Large intestine (tissue), 3 donors: Measurements from ENCODE around the gene RPL10. TPM values are rescaled to one million over a fixed set of nuclear protein-coding genes. Genes with fewer than 3 reads are reported as not detected.

Source experiments
- DNase-seq, 2 donors: peaks; one replicate each; pipeline versions ENCODE4 v3.0.0 to v3.0.0-alpha.2; 2013
- H3K27ac ChIP-seq: one replicate; pipeline ENCODE4 v1.5.1; 2013; ENCODE audit warnings: low read length
- H3K27me3 ChIP-seq: 2 replicates; pipeline ENCODE4 v1.6.1; 2013; ENCODE audit warnings: low read length; ENCODE audit not compliant: control insufficient read depth, insufficient read depth
- H3K36me3 ChIP-seq: 2 replicates; pipeline ENCODE4 v1.6.1; 2013; ENCODE audit warnings: low read length; ENCODE audit not compliant: control insufficient read depth, insufficient read depth
- H3K4me1 ChIP-seq: one replicate; pipeline ENCODE4 v1.6.1; 2013; ENCODE audit warnings: low read length; ENCODE audit not compliant: control insufficient read depth, insufficient read depth
- H3K4me3 ChIP-seq: one replicate; pipeline ENCODE4 v1.5.1; 2013; ENCODE audit warnings: low read length
- H3K9me3 ChIP-seq: one replicate; pipeline ENCODE4 v1.6.1; 2013; ENCODE audit warnings: mild to moderate bottlenecking, low read depth, low read length, moderate library complexity; ENCODE audit not compliant: control insufficient read depth
- WGBS: methylation state at CpG from one replicate; pipeline ENCODE4 v1.1.5; 2013; ENCODE audit warnings: low lambda C conversion rate; ENCODE audit not compliant: insufficient coverage; 5-methylcytosine and 5-hydroxymethylcytosine counted together
- polyA plus RNA-seq: library from polyadenylated mRNA; unstranded; fragments of 120-200 nt; gene quantifications from one replicate; pipeline ENCODE4 v1.2.1, GENCODE V29; 2013

RPL10 gene
- polyA plus RNA-seq, 1 donor: 5,173 TPM

GRCh38 chrX:154441564-154441963 lies 43.4 kb downstream of the RPL10 start:
- Histone ChIP-seq H3K4me1 (peaks cover 10% of the 10 kb centered on the region), H3K27me3 (no peaks in the 10 kb centered on the region), H3K36me3 (peaks cover 35% of the 10 kb centered on the region), H3K27ac (no peak overlapping the region), H3K9me3 (no peaks in the 10 kb centered on the region), H3K4me3 (no peak overlapping the region)
- WGBS: no CpG with 5 or more reads among the region's 11 CpGs
- no peak for DNase-seq

- peaks cover 40% of the 10 kb centered on the region for H3K36me3 ChIP-seq
- H3K27me3 ChIP-seq: no peaks in the 10 kb centered on the region
- H3K4me3 ChIP-seq: no peak overlapping the region
- WGBS: no CpG with 5 or more reads among the region's 21 CpGs
- H3K27ac ChIP-seq: no peak overlapping the region
- no peak for DNase-seq
- H3K4me1 ChIP-seq: peaks cover 10% of the 10 kb centered on the region
- no peaks in the 10 kb centered on the region for H3K9me3 ChIP-seq
These were observed 44.0 kb downstream of the RPL10 start for GRCh38 chrX:154441984-154442707.

GRCh38 chrX:154443479-154443910 lies 45.3 kb downstream of the RPL10 start:
- WGBS: no CpG with 5 or more reads among the region's 10 CpGs
- Histone ChIP-seq H3K27me3 (no peaks in the 10 kb centered on the region), H3K36me3 (peaks cover 42% of the 10 kb centered on the region), H3K27ac (peak overlapping the region; percentile 70), H3K9me3 (no peaks in the 10 kb centered on the region), H3K4me3 (peak overlapping the region; percentile 40), H3K4me1 (peaks cover 4% of the 10 kb centered on the region)
- DNase-seq: no peak

GRCh38 chrX:154443992-154444754 lies 46.0 kb downstream of the RPL10 start, which contains the start of gene FAM50A:
Gene FAM50A, plus strand, starts transcription at chrX:154444141. Its CDS starts 95 bp downstream, at chrX:154444236.
- DNase-seq: peak; percentile 59 to 79
- H3K27ac ChIP-seq: peak within 1 kb of the TSS; percentile 70
- H3K4me3 ChIP-seq: peak within 1 kb of the TSS; percentile 62
- H3K27me3 ChIP-seq: no peaks in the 10 kb centered on the region
- H3K4me1 ChIP-seq: peaks cover 4% of the 10 kb centered on the region
- no peaks in the 10 kb centered on the region for H3K9me3 ChIP-seq
- no CpG with 5 or more reads among the region's 94 CpGs for WGBS
- peaks cover 42% of the 10 kb centered on the region for H3K36me3 ChIP-seq

DNA sequence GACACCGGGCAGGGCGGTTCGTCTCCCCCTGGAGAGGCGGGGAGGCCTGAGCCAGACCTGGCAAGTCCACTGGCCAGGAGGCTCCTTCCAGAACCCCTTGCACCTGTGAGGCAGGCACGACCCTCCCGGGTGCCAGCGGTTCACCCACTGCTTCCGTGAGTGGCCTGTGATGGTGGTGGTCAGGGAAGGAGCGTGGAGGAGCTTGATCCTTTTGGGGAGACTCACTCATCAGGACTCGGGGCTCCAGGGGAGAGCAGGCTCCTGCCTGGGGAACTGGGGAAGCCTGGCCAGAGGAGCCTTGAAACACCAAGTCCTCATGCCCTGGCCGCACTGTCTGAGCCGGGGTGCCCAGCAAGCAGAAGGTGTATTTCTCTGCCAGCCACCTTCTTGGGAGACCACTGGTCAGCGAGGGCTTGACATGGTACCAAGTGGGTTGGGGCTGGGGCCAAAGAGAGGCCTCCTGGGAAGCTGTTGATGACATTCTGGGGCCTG lies 46.6 kb downstream of the RPL10 start:
- no peaks in the 10 kb centered on the region for H3K9me3 ChIP-seq
- H3K4me3 ChIP-seq: peak overlapping the region; percentile 62
- no CpG with 5 or more reads among the region's 13 CpGs for WGBS
- no peaks in the 10 kb centered on the region for H3K27me3 ChIP-seq
- H3K36me3 ChIP-seq: peaks cover 44% of the 10 kb centered on the region
- no peak for DNase-seq
- peaks cover 4% of the 10 kb centered on the region for H3K4me1 ChIP-seq
- peak overlapping the region; percentile 53 for H3K27ac ChIP-seq

- peaks cover 42% of the 10 kb centered on the region for H3K36me3 ChIP-seq
- no peak for DNase-seq
- no CpG with 5 or more reads among the region's 16 CpGs for WGBS
- H3K9me3 ChIP-seq: no peaks in the 10 kb centered on the region
- no peaks in the 10 kb centered on the region for H3K27me3 ChIP-seq
- H3K4me3 ChIP-seq: no peak overlapping the region
- H3K4me1 ChIP-seq: peaks cover 4% of the 10 kb centered on the region
- no peak overlapping the region for H3K27ac ChIP-seq
These were observed 47.6 kb downstream of the RPL10 start for GRCh38 chrX:154445776-154446175.

GRCh38 chrX:154446430-154446829 lies 48.3 kb downstream of the RPL10 start:
- no CpG with 5 or more reads among the region's 12 CpGs for WGBS
- no peak for DNase-seq
- no peak overlapping the region for H3K27ac ChIP-seq
- H3K4me3 ChIP-seq: no peak overlapping the region
- H3K27me3 ChIP-seq: no peaks in the 10 kb centered on the region
- H3K9me3 ChIP-seq: no peaks in the 10 kb centered on the region
- H3K4me1 ChIP-seq: peaks cover 4% of the 10 kb centered on the region
- peaks cover 41% of the 10 kb centered on the region for H3K36me3 ChIP-seq

DNA sequence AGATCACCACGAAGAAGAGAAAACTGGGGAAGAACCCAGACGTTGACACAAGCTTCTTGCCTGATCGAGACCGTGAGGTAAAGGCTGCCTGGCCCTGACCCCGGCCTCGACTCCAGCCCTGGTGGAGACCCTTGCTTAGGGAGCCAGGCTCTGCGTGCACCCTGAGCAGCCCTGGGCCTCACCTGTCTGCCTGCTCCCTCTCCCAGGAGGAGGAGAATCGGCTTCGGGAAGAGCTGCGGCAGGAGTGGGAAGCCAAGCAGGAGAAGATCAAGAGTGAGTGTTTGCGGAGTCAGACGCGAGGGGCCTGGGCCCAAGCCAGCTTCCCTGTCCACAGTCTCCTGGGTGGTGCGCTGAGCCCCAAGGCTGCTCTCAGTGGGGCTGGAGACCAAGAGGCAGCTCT lies 50.3 kb downstream of the RPL10 start:
- peaks cover 28% of the 10 kb centered on the region for H3K36me3 ChIP-seq

GRCh38 chrX:154449618-154450017 lies 51.4 kb downstream of the RPL10 start:
- H3K4me1 ChIP-seq: no peaks in the 10 kb centered on the region
- WGBS: no CpG with 5 or more reads among the region's 18 CpGs
- no peak overlapping the region for H3K27ac ChIP-seq
- DNase-seq: no peak
- no peak overlapping the region for H3K4me3 ChIP-seq
- H3K9me3 ChIP-seq: no peaks in the 10 kb centered on the region
- no peaks in the 10 kb centered on the region for H3K27me3 ChIP-seq
- peaks cover 28% of the 10 kb centered on the region for H3K36me3 ChIP-seq

More for the DNA sequence above, 50.3 kb downstream of the RPL10 start:
- no CpG with 5 or more reads among the region's 14 CpGs for WGBS
- H3K4me3 ChIP-seq: no peak overlapping the region
- H3K9me3 ChIP-seq: no peaks in the 10 kb centered on the region
- H3K27ac ChIP-seq: no peak overlapping the region
- H3K4me1 ChIP-seq: peaks cover 3% of the 10 kb centered on the region
- no peak for DNase-seq
- H3K27me3 ChIP-seq: no peaks in the 10 kb centered on the region

DNA sequence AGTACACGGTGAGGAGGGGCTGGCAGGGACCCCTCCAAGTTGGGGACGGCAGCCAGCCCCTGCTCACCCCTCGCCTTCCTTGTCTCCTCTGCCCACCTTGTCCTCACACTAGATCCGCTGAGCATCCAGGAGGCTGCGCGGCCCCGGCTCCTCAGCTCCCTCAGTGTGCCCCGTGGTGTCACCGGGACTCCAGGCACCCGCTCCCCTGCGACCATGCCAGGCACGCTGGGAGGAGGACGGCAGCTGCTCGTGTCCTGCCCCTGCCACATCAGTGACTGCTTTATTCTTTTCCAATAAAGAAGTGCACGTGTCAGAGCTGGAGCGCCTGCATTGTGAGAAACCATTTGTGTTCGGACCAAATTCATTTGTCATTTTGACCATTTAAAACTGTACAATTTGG lies 52.1 kb downstream of the RPL10 start:
- Histone ChIP-seq H3K36me3 (peaks cover 28% of the 10 kb centered on the region), H3K4me3 (no peak overlapping the region)
- WGBS: no CpG with 5 or more reads among the region's 17 CpGs

More for the DNA sequence above, 52.1 kb downstream of the RPL10 start:
- Histone ChIP-seq H3K27ac (no peak overlapping the region), H3K4me1 (no peaks in the 10 kb centered on the region), H3K27me3 (no peaks in the 10 kb centered on the region), H3K9me3 (no peaks in the 10 kb centered on the region)
- DNase-seq: no peak
